ENCODE results near the gene ERICH4. TPM values are rescaled to one million over a fixed set of nuclear protein-coding genes. Genes with fewer than 3 reads are reported as not detected.

The ERICH4 gene
- total and polyA plus RNA-seq, 2 donors (not counting 3 experiments of a cell fraction or from before 2014, with no cell fraction given) = not detected

GRCh38 chr19:41401483-41401882, 41.5 kb upstream of the ERICH4 start:
- intact Hi-C loops (cut with micrococcal nuclease) = loop anchor here (1.0 kb wide), 2 partner anchors 8 to 48 kb away; partner anchors contain the start of gene TGFB1
- no peaks in the 10 kb centered on the region for H3K9me3 ChIP-seq (replicated peaks; ENCODE audit: control insufficient read depth, insufficient read depth, low read length)

GRCh38 chr19:41402010-41402409, 40.9 kb upstream of the ERICH4 start:
- no peaks in the 10 kb centered on the region for H4K20me1 ChIP-seq (replicated peaks; ENCODE audit: control insufficient read depth, extremely low read depth, insufficient read depth, low read length)
- H3K4me2 ChIP-seq (ENCODE audit: insufficient read depth, low read length) = peak overlapping the region; percentile 53
- intact Hi-C loops (cut with micrococcal nuclease) (no loop called here), dilution Hi-C loops (cut with MboI; ENCODE audit: extremely low pct_ligation_motif_present, low sequenced_read_pairs) (no loop called here)
- no peak overlapping the region for H3K9ac ChIP-seq (replicated peaks; ENCODE audit: extremely low read depth, insufficient read depth, low read length)
- peaks cover 0 to 2% of the 10 kb centered on the region in 2 experiments for H3K36me3 ChIP-seq (ENCODE audit: control insufficient read depth in 2 of 2, extremely low read depth in 1 of 2, insufficient read depth in 2 of 2, low read length in 2 of 2)
- peak overlapping the region; percentile 68 for H3K27ac ChIP-seq (ENCODE audit: insufficient read depth, low read depth, low read length)
- peaks cover 42% of the 10 kb centered on the region for H3K4me1 ChIP-seq (ENCODE audit: control insufficient read depth, extremely low read depth, insufficient read depth, low read length)
- no TSS peak for BruUV-seq (replicated peaks)
- no peak for DNase-seq (ENCODE audit: low read depth, low spot score)
- H3K79me2 ChIP-seq (ENCODE audit: control insufficient read depth, insufficient read depth, low read length) = peaks cover 6% of the 10 kb centered on the region
- no peak overlapping the region for H2AFZ ChIP-seq (ENCODE audit: low read depth, low read length)
- POLR2A ChIA-PET = interaction anchor here (1.0 kb wide), 1 partner anchor 77 kb away, joined by 4 read pairs; no protein-coding TSS in a partner anchor
- no peak overlapping the region for H3K4me3 ChIP-seq (replicated peaks in 1 of 3; ENCODE audit: insufficient read depth in 1 of 3, low read depth in 1 of 3, low read length in 3 of 3)
- no peak for TF ChIP-seq MAX (IDR thresholded peaks at IDR 0.05; ENCODE audit: insufficient read depth, insufficient read length)
- no peak for TF ChIP-seq FOS (IDR thresholded peaks at IDR 0.05; ENCODE audit: borderline replicate concordance, insufficient read depth, low read length)
- no peak for TF ChIP-seq MYC (IDR thresholded peaks at IDR 0.05; ENCODE audit: low read depth, low read length)
- TF ChIP-seq GATA2 (IDR thresholded peaks at IDR 0.05; ENCODE audit: insufficient read depth, insufficient read length, low read depth, low read length) = no peak
- TF ChIP-seq CTCF (IDR thresholded peaks at IDR 0.05; ENCODE audit: extremely low read depth in 1 of 2, insufficient read depth in 1 of 2, low read depth in 1 of 2, low read length in 2 of 2) = no peak
- no peak for TF ChIP-seq EZH2 (IDR thresholded peaks at IDR 0.05; ENCODE audit: borderline replicate concordance, low read depth, low read length, severe bottlenecking)
- TF ChIP-seq POLR2AphosphoS5 (IDR thresholded peaks at IDR 0.05; ENCODE audit: insufficient read depth, low read depth, low read length) = no peak
- TF ChIP-seq POLR2A (IDR thresholded peaks at IDR 0.05; ENCODE audit: low read depth, low read length) = no peak
- TF ChIP-seq JUN (IDR thresholded peaks at IDR 0.05; ENCODE audit: borderline replicate concordance, insufficient read depth, insufficient read length, low read depth) = no peak
- no peaks in the 10 kb centered on the region for H3K27me3 ChIP-seq (ENCODE audit: control insufficient read depth in 2 of 2, insufficient read depth in 2 of 2, low read length in 2 of 2)
- no peaks in the 10 kb centered on the region for H3K9me3 ChIP-seq (replicated peaks; ENCODE audit: control insufficient read depth, insufficient read depth, low read length)
- peak; percentile 52 for FAIRE-seq
- no peaks in the 10 kb centered on the region for H3K9me1 ChIP-seq (replicated peaks; ENCODE audit: control insufficient read depth, extremely low read depth, insufficient read depth, low read length)
- CTCF ChIA-PET = interaction anchor here (1.1 to 1.7 kb wide), 4 partner anchors 34 to 51 kb away, joined by 4 read pairs; partner anchors contain the start of genes B9D2 and DMAC2

More at GRCh38 chr19:41401483-41401882, 41.5 kb upstream of the ERICH4 start:
- Histone ChIP-seq H3K27me3 (ENCODE audit: control insufficient read depth in 2 of 2, insufficient read depth in 2 of 2, low read length in 2 of 2) (no peaks in the 10 kb centered on the region), H3K4me3 (replicated peaks in 1 of 3; ENCODE audit: insufficient read depth in 1 of 3, low read depth in 1 of 3, low read length in 3 of 3) (no peak overlapping the region), H3K9ac (replicated peaks; ENCODE audit: extremely low read depth, insufficient read depth, low read length) (peak overlapping the region; percentile 48), H3K4me1 (ENCODE audit: control insufficient read depth, extremely low read depth, insufficient read depth, low read length) (peaks cover 43% of the 10 kb centered on the region), H3K4me2 (ENCODE audit: insufficient read depth, low read length) (peak overlapping the region; percentile 53), H3K36me3 (ENCODE audit: control insufficient read depth in 2 of 2, extremely low read depth in 1 of 2, insufficient read depth in 2 of 2, low read length in 2 of 2) (peaks cover 0 to 2% of the 10 kb centered on the region in 2 experiments), H4K20me1 (replicated peaks; ENCODE audit: control insufficient read depth, extremely low read depth, insufficient read depth, low read length) (no peaks in the 10 kb centered on the region), H3K9me1 (replicated peaks; ENCODE audit: control insufficient read depth, extremely low read depth, insufficient read depth, low read length) (no peaks in the 10 kb centered on the region), H3K27ac (ENCODE audit: insufficient read depth, low read depth, low read length) (peak overlapping the region; percentile 68), H3K79me2 (ENCODE audit: control insufficient read depth, insufficient read depth, low read length) (peaks cover 6% of the 10 kb centered on the region), H2AFZ (ENCODE audit: low read depth, low read length) (no peak overlapping the region)
- TF ChIP-seq JUN (IDR thresholded peaks at IDR 0.05; ENCODE audit: borderline replicate concordance, insufficient read depth, insufficient read length, low read depth) = peak; percentile 81
- TF ChIP-seq GATA2 (IDR thresholded peaks at IDR 0.05; ENCODE audit: insufficient read depth, insufficient read length, low read depth, low read length) = peak; percentile 94
- TF ChIP-seq POLR2A (IDR thresholded peaks at IDR 0.05; ENCODE audit: low read depth, low read length) = peak; percentile 46
- TF ChIP-seq FOS (IDR thresholded peaks at IDR 0.05; ENCODE audit: borderline replicate concordance, insufficient read depth, low read length) = peak; percentile 96
- TF ChIP-seq POLR2AphosphoS5 (IDR thresholded peaks at IDR 0.05; ENCODE audit: insufficient read depth, low read depth, low read length) = peak; percentile 94
- no peak for TF ChIP-seq MYC (IDR thresholded peaks at IDR 0.05; ENCODE audit: low read depth, low read length)
- TSS peak; percentile 63 for BruUV-seq (replicated peaks)
- FAIRE-seq = peak; percentile 99
- DNase-seq (ENCODE audit: low read depth, low spot score) = peak; percentile 93
- ChIA-PET CTCF (interaction anchor here (0.6 to 1.7 kb wide), 6 partner anchors 30 to 162 kb away, joined by 3 to 4 read pairs (median 4); partner anchors contain the start of genes B9D2 and DMAC2), POLR2A (interaction anchor here (1.0 kb wide), 1 partner anchor 78 kb away, joined by 4 read pairs; no protein-coding TSS in a partner anchor)
- dilution Hi-C loops (cut with MboI; ENCODE audit: extremely low pct_ligation_motif_present, low sequenced_read_pairs) = no loop called here
